ENCODE results near the gene CFAP65. TPM values are rescaled to one million over a fixed set of nuclear protein-coding genes. Genes with fewer than 3 reads are reported as not detected.

CFAP65 gene
- total RNA-seq, 1 donor from 2014 or later: not detected

DNA sequence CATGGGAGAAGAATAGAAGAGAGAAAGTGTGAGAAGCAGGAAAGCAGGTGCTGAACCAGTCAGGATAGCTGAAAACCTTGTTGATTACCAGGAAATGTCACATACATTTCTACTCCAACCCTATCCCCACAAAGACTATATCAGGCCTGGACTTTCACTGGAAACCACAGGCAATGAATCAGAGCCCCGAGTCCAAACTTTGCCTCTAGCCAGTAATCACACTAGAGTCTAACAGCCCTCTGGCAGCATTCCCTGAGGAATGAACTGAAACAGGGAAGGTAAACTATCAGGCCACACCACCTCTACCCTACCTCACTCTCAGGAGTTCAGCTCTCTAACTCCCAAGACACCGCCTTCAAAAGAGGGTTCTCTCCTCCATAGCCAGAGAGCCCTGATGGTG, 38.1 kb upstream of the CFAP65 start:
- TF ChIP-seq, protein P1, sequence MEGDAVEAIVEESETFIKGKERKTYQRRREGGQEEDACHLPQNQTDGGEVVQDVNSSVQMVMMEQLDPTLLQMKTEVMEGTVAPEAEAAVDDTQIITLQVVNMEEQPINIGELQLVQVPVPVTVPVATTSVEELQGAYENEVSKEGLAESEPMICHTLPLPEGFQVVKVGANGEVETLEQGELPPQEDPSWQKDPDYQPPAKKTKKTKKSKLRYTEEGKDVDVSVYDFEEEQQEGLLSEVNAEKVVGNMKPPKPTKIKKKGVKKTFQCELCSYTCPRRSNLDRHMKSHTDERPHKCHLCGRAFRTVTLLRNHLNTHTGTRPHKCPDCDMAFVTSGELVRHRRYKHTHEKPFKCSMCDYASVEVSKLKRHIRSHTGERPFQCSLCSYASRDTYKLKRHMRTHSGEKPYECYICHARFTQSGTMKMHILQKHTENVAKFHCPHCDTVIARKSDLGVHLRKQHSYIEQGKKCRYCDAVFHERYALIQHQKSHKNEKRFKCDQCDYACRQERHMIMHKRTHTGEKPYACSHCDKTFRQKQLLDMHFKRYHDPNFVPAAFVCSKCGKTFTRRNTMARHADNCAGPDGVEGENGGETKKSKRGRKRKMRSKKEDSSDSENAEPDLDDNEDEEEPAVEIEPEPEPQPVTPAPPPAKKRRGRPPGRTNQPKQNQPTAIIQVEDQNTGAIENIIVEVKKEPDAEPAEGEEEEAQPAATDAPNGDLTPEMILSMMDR (IDR thresholded peaks at IDR 0.05): no peak

DNA sequence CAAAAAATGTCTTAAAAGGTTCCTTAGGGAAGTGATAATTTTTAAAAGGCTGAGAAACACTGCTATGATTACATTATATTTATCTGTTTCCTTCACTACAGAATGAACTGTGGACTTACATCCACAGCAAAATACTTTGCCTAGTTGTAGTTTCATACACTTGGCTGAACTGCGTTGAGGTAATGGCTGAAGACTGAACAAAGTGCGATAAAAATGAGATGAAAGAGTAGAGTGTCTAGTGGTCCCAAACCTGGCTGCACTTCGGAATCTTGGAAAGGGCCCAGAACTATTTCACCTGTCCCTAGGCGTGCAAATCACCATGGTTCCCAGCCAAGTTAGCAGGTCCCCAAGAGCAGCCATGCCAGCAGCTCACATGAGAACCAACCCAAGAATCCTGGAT, 37.6 kb upstream of the CFAP65 start:
- Mint-ChIP-seq H3K27ac (ENCODE audit: unreplicated experiment) (no peak overlapping the region), H3K4me3 (ENCODE audit: unreplicated experiment) (no peak overlapping the region), H3K9me3 (ENCODE audit: low read depth) (no peaks in the 10 kb centered on the region), H3K4me1 (ENCODE audit: low read depth) (no peaks in the 10 kb centered on the region), H3K27me3 (ENCODE audit: low read depth) (no peaks in the 10 kb centered on the region), H3K36me3 (ENCODE audit: low read depth) (peaks cover 13% of the 10 kb centered on the region)
- DNase-seq (ENCODE audit: low spot score): no peak
- TF ChIP-seq, protein P1 (IDR thresholded peaks at IDR 0.05): no peak

More for the DNA sequence above, 38.1 kb upstream of the CFAP65 start:
- Mint-ChIP-seq H3K9me3 (ENCODE audit: low read depth) (no peaks in the 10 kb centered on the region), H3K4me1 (ENCODE audit: low read depth) (no peaks in the 10 kb centered on the region), H3K4me3 (ENCODE audit: unreplicated experiment) (no peak overlapping the region), H3K27me3 (ENCODE audit: low read depth) (no peaks in the 10 kb centered on the region), H3K27ac (ENCODE audit: unreplicated experiment) (no peak overlapping the region), H3K36me3 (ENCODE audit: low read depth) (peaks cover 10% of the 10 kb centered on the region)
- no peak for DNase-seq (ENCODE audit: low spot score)

DNA sequence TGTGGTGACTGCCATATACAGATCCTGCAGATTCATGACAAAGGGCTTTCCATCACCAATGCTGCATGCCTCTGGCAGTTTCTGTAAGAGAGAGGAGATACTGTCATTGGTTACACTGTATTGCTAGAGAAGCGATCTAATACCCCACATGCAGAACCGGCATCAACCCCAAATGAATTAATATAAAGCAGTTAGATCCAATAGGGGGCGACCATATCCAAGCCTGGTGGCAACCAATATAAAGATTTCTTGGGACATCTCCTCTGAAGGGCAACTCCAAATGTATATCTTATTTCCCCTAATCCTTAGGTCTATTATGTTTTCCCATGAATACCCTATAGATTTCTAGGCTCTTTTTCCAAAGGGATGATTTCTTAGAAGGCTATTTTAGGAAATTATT, 36.8 kb upstream of the CFAP65 start:
- H3K4me3 Mint-ChIP-seq (ENCODE audit: unreplicated experiment): no peak overlapping the region
- no peaks in the 10 kb centered on the region for H3K27me3 Mint-ChIP-seq (ENCODE audit: low read depth)
- DNase-seq (ENCODE audit: low spot score): no peak
- H3K27ac Mint-ChIP-seq (ENCODE audit: unreplicated experiment): no peak overlapping the region
- no peaks in the 10 kb centered on the region for H3K4me1 Mint-ChIP-seq (ENCODE audit: low read depth)
- H3K36me3 Mint-ChIP-seq (ENCODE audit: low read depth): peaks cover 13% of the 10 kb centered on the region
- TF ChIP-seq, protein P1 (IDR thresholded peaks at IDR 0.05): peak; percentile 33
- H3K9me3 Mint-ChIP-seq (ENCODE audit: low read depth): no peaks in the 10 kb centered on the region

DNA sequence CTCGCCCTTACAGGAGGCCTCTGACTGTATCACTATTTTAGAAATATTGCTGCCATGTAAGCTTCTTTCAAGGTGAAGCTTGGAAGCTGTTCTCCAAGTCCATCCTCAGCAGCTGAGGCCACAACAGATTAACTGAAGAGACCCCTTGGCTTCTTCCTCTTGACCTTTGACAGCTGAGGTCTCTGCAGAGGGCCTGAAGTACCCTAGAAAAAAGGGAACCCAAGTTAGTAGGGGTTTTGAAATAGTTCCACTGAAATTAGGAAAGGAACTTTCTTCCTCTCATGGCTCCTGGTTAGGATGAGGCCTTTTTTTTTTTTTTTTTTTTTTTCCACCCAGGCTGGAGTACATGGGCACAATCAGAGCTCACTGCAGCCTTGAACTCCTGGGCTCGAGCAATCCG, 34.9 kb upstream of the CFAP65 start:
- TF ChIP-seq, protein P1 (IDR thresholded peaks at IDR 0.05): no peak
- Mint-ChIP-seq H3K27ac (ENCODE audit: unreplicated experiment) (no peak overlapping the region), H3K4me1 (ENCODE audit: low read depth) (no peaks in the 10 kb centered on the region), H3K9me3 (ENCODE audit: low read depth) (no peaks in the 10 kb centered on the region), H3K36me3 (ENCODE audit: low read depth) (peaks cover 13% of the 10 kb centered on the region), H3K4me3 (ENCODE audit: unreplicated experiment) (no peak overlapping the region), H3K27me3 (ENCODE audit: low read depth) (no peaks in the 10 kb centered on the region)
- DNase-seq (ENCODE audit: low spot score): no peak

DNA sequence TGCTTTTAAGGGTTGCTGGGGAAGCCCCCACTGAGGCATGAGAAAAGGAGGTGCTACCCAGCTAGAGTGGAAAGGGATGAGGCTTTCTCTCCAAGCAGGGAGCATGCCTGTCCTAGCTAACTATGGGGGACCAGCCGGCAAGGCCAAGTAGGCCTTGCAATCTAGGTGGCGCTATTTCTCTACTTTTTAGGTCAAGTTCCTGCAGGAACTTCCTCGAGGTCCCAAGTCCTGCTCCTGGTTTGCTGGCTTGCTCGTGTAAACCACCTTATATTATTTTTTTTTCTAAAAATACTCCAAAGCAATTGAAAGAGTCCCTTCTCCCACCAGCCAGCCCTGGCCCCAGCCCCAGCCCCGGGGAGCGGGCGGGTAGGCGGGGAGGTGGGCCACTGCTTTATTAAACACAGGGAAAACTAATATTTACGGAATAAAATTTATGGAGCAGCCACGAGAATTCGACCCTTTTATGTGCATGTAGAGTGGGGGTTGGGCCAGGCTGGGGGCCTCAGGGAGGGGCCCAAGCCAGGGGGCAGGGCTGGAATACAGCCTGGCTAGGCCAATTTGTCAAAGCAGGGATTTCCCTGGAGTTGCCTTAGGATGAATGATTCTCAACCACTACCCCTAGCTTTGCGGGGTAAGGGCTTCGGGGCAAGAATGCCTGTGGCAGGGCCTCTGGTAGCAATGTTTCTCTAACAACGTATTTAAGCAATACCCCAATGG, 32.3 kb upstream of the CFAP65 start:
- no peak overlapping the region for H3K4me3 Mint-ChIP-seq (ENCODE audit: unreplicated experiment)
- no peak for DNase-seq (ENCODE audit: low spot score)
- TF ChIP-seq, protein P1 (IDR thresholded peaks at IDR 0.05): peak; percentile 72
- H3K9me3 Mint-ChIP-seq (ENCODE audit: low read depth): no peaks in the 10 kb centered on the region
- H3K27me3 Mint-ChIP-seq (ENCODE audit: low read depth): no peaks in the 10 kb centered on the region
- H3K36me3 Mint-ChIP-seq (ENCODE audit: low read depth): peaks cover 17% of the 10 kb centered on the region
- no peaks in the 10 kb centered on the region for H3K4me1 Mint-ChIP-seq (ENCODE audit: low read depth)
- H3K27ac Mint-ChIP-seq (ENCODE audit: unreplicated experiment): no peak overlapping the region
